AG09309 (cell line): ENCODE results near the gene IFRD1.

Source experiments
- DNase-seq: peaks from one replicate; pipeline ENCODE4 v3.0.0-alpha.2; 2010; ENCODE audit warnings: low read depth
- H3K4me3 ChIP-seq: 2 replicates; pipeline ENCODE4 v1.5.1; 2011; ENCODE audit warnings: mild to moderate bottlenecking, low read depth, low read length, moderate library complexity; ENCODE audit not compliant: control insufficient read depth
- CTCF ChIP-seq: IDR thresholded peaks from 2 replicates; pipeline ENCODE4 v1.5.1; 2011; ENCODE audit warnings: mild to moderate bottlenecking, low read depth, low read length, inconsistent platforms; ENCODE audit not compliant: insufficient read depth, control insufficient read depth; ENCODE audit errors: missing control alignments

IFRD1 gene

GRCh38 chr7:112423987-112424386 lies 26.3 kb upstream of the IFRD1 start:
- no peak for TF ChIP-seq CTCF
- H3K4me3 ChIP-seq, result no peak overlapping the region

GRCh38 chr7:112427984-112428383 lies 22.3 kb upstream of the IFRD1 start:
- no peak for TF ChIP-seq CTCF
- H3K4me3 ChIP-seq, result no peak overlapping the region
- no peak for DNase-seq

More at GRCh38 chr7:112423987-112424386, 26.3 kb upstream of the IFRD1 start:
- no peak for DNase-seq

- no peak for DNase-seq
- TF ChIP-seq CTCF, result no peak
- no peak overlapping the region for H3K4me3 ChIP-seq
These were observed 21.5 kb upstream of the IFRD1 start for GRCh38 chr7:112428715-112429114.

- no peak for TF ChIP-seq CTCF
- H3K4me3 ChIP-seq, result no peak overlapping the region
- no peak for DNase-seq
These were observed 19.6 kb upstream of the IFRD1 start for GRCh38 chr7:112430649-112431048.

GRCh38 chr7:112431803-112432202 lies 18.5 kb upstream of the IFRD1 start:
- no peak overlapping the region for H3K4me3 ChIP-seq
- TF ChIP-seq CTCF, result no peak
- no peak for DNase-seq

- no peak for DNase-seq
- H3K4me3 ChIP-seq, result no peak overlapping the region
- TF ChIP-seq CTCF, result no peak
These were observed 17.0 kb upstream of the IFRD1 start for GRCh38 chr7:112433289-112433688.

- TF ChIP-seq CTCF, result no peak
- no peak overlapping the region for H3K4me3 ChIP-seq
- no peak for DNase-seq
These were observed 13.2 kb upstream of the IFRD1 start for GRCh38 chr7:112437072-112437471.
